H9 (cell line): ENCODE data around the gene CELF4. TPM values are rescaled to one million over a fixed set of nuclear protein-coding genes. Genes with fewer than 3 reads are reported as not detected.

ENCODE experiments used
- DNase-seq: peaks from one replicate; pipeline ENCODE4 v3.0.0-alpha.2; 2017
- H2AFZ ChIP-seq: one replicate; pipeline ENCODE4 v1.6.1; 2013; ENCODE audit warnings: mild to moderate bottlenecking, low read length, control low read depth, moderate library complexity
- H2AK5ac ChIP-seq: 2 replicates; pipeline ENCODE4 v1.6.1; 2013; ENCODE audit warnings: low read length, control low read depth, mixed read lengths; ENCODE audit not compliant: insufficient read length
- H2BK120ac ChIP-seq: one replicate; pipeline ENCODE4 v1.6.1; 2013; ENCODE audit warnings: low read depth, mild to moderate bottlenecking, low read length, control low read depth, inconsistent platforms; ENCODE audit not compliant: poor library complexity, severe bottlenecking
- H2BK12ac ChIP-seq: 2 replicates; pipeline ENCODE4 v1.6.1; 2013; ENCODE audit warnings: low read length, control low read depth, mixed read lengths, low read depth; ENCODE audit not compliant: insufficient read length
- H2BK15ac ChIP-seq: 2 replicates; pipeline ENCODE4 v1.6.1; 2013; ENCODE audit warnings: low read depth, low read length, control low read depth
- H2BK20ac ChIP-seq: one replicate; pipeline ENCODE4 v1.6.1; 2013; ENCODE audit warnings: low read depth, mild to moderate bottlenecking, low read length, control low read depth, inconsistent platforms; ENCODE audit not compliant: poor library complexity, severe bottlenecking
- H2BK5ac ChIP-seq: 2 replicates; pipeline ENCODE4 v1.6.1; 2013; ENCODE audit warnings: low read length, control low read depth, mixed read lengths; ENCODE audit not compliant: insufficient read length
- H3K14ac ChIP-seq: 2 replicates; pipeline ENCODE4 v1.6.1; 2013; ENCODE audit warnings: low read length, control low read depth; ENCODE audit not compliant: insufficient read depth
- H3K18ac ChIP-seq: 2 replicates; pipeline ENCODE4 v1.6.1; 2013; ENCODE audit warnings: low read depth, mild to moderate bottlenecking, mixed read lengths, low read length, control low read depth; ENCODE audit not compliant: insufficient read length
- H3K23ac ChIP-seq: 2 replicates; pipeline ENCODE4 v1.6.1; 2013; ENCODE audit warnings: low read length, control low read depth, mixed read lengths, low read depth; ENCODE audit not compliant: insufficient read length
- H3K23me2 ChIP-seq: 2 replicates; pipeline ENCODE4 v1.6.1; 2013; ENCODE audit warnings: low read depth, mild to moderate bottlenecking, mixed read lengths, low read length, control low read depth; ENCODE audit not compliant: insufficient read length, poor library complexity, severe bottlenecking
- H3K27ac ChIP-seq: 2 replicates; pipeline ENCODE4 v1.5.1; 2013; ENCODE audit warnings: low read length, control low read depth, mixed read lengths, low read depth; ENCODE audit not compliant: insufficient read length
- H3K27me3 ChIP-seq: 2 replicates; pipeline ENCODE4 v1.6.1; 2013; ENCODE audit warnings: low read length, control low read depth, inconsistent platforms; ENCODE audit not compliant: insufficient read depth
- H3K4ac ChIP-seq: 2 replicates; pipeline ENCODE4 v1.6.1; 2013; ENCODE audit warnings: low read depth, mild to moderate bottlenecking, control low read depth, inconsistent platforms, low read length, moderate library complexity
- H3K4me1 ChIP-seq: 2 replicates; pipeline ENCODE4 v1.6.1; 2013; ENCODE audit warnings: low read length, control low read depth, inconsistent platforms; ENCODE audit not compliant: insufficient read depth
- H3K4me2 ChIP-seq: 2 replicates; pipeline ENCODE4 v1.6.1; 2013; ENCODE audit warnings: low read length, control low read depth, mixed read lengths; ENCODE audit not compliant: insufficient read length, insufficient read depth
- H3K56ac ChIP-seq: 2 replicates; pipeline ENCODE4 v1.6.1; 2013; ENCODE audit warnings: low read depth, mild to moderate bottlenecking, mixed read lengths, low read length, control low read depth; ENCODE audit not compliant: insufficient read length
- H3K79me1 ChIP-seq: 2 replicates; pipeline ENCODE4 v1.6.1; 2013; ENCODE audit warnings: low read depth, mild to moderate bottlenecking, moderate library complexity, low read length, control low read depth, inconsistent platforms; ENCODE audit not compliant: insufficient read depth, poor library complexity, severe bottlenecking
- H3K79me2 ChIP-seq: 2 replicates; pipeline ENCODE4 v1.6.1; 2013; ENCODE audit warnings: low read length, control low read depth, inconsistent platforms; ENCODE audit not compliant: insufficient read depth
- H3K9ac ChIP-seq: 2 replicates; pipeline ENCODE4 v1.6.1; 2013; ENCODE audit warnings: low read length, control low read depth, mixed read lengths; ENCODE audit not compliant: insufficient read length; ENCODE audit errors: extremely low read depth
- H3K9me3 ChIP-seq: one replicate; pipeline ENCODE4 v1.6.1; 2013; ENCODE audit warnings: low read depth, low read length, inconsistent platforms; ENCODE audit not compliant: control insufficient read depth
- H3T11ph ChIP-seq: one replicate; pipeline ENCODE4 v1.6.1; 2013; ENCODE audit warnings: mild to moderate bottlenecking, low read length, control low read depth, inconsistent platforms
- H4K20me1 ChIP-seq: one replicate; pipeline ENCODE4 v1.6.1; 2013; ENCODE audit not compliant: control insufficient read depth, insufficient read length, insufficient read depth
- H4K5ac ChIP-seq: 2 replicates; pipeline ENCODE4 v1.6.1; 2013; ENCODE audit warnings: low read depth, mild to moderate bottlenecking, mixed read lengths, low read length, control low read depth; ENCODE audit not compliant: insufficient read length
- H4K8ac ChIP-seq: replicated peaks from 2 replicates; pipeline ENCODE4 v1.6.1; 2013; ENCODE audit warnings: low read length, control low read depth, mixed read lengths, low read depth; ENCODE audit not compliant: insufficient read length
- H4K91ac ChIP-seq: 2 replicates; pipeline ENCODE4 v1.6.1; 2013; ENCODE audit warnings: low read depth, mild to moderate bottlenecking, moderate library complexity, mixed read lengths, low read length, control low read depth; ENCODE audit not compliant: insufficient read length
- H3K27ac Mint-ChIP-seq, 3 experiments: 2 replicates in 2 of 3; 3 replicates in 1 of 3; pipeline ENCODE4 v1.8.0; 2020 to 2021; ENCODE audit warnings: mixed read lengths in 3 of 3, mild to moderate bottlenecking in 1 of 3, moderate library complexity in 1 of 3
- H3K27me3 Mint-ChIP-seq: 2 replicates; pipeline ENCODE4 v1.8.0; 2021; ENCODE audit warnings: low read depth, mild to moderate bottlenecking, moderate library complexity, mixed read lengths
- H3K36me3 Mint-ChIP-seq, 3 experiments: 2 replicates in 2 of 3; 3 replicates in 1 of 3; pipeline ENCODE4 v1.8.0; 2020 to 2021; ENCODE audit warnings: low read depth in 3 of 3, mixed read lengths in 3 of 3; ENCODE audit not compliant: insufficient read depth in 1 of 3
- H3K4me1 Mint-ChIP-seq, 2 experiments: 2 replicates each; pipeline ENCODE4 v1.8.0; 2020; ENCODE audit warnings: mixed read lengths in 2 of 2
- H3K4me3 Mint-ChIP-seq, 2 experiments: 2 replicates in 1 of 2; 3 replicates in 1 of 2; pipeline ENCODE4 v1.8.0; 2020 to 2021; ENCODE audit warnings: mild to moderate bottlenecking in 2 of 2, mixed read lengths in 2 of 2, moderate library complexity in 1 of 2
- H3K9me3 Mint-ChIP-seq, 2 experiments: 2 replicates in 1 of 2; 3 replicates in 1 of 2; pipeline ENCODE4 v1.8.0; 2020; ENCODE audit warnings: mild to moderate bottlenecking in 2 of 2, mixed read lengths in 2 of 2, moderate library complexity in 1 of 2
- WGBS: extraction: QIAGEN DNeasy Blood & Tissue Kit; methylation state at CpG from one replicate; pipeline ENCODE4 v1.1.7; 2013; ENCODE audit warnings: missing lambda C conversion rate, low lambda C conversion rate, mixed read lengths; ENCODE audit not compliant: insufficient read length; ENCODE audit errors: extremely low coverage; 5-methylcytosine and 5-hydroxymethylcytosine counted together
- total RNA-seq: library from RNA; stranded (reverse); gene quantifications from 2 replicates; pipeline ENCODE4 v1.2.1, GENCODE V29; 2021
- TF ChIP-seq, protein P1 (sequence below): fragments of 200-600 bp; sonication (generic); conservative IDR thresholded peaks from 3 replicates; pipeline ENCODE4 v1.8.0; 2021; ENCODE audit warnings: antibody characterized with exemption, mild to moderate bottlenecking

CELF4 gene
- total RNA-seq, 1 experiment from 2014 or later, result 1.1 TPM

DNA sequence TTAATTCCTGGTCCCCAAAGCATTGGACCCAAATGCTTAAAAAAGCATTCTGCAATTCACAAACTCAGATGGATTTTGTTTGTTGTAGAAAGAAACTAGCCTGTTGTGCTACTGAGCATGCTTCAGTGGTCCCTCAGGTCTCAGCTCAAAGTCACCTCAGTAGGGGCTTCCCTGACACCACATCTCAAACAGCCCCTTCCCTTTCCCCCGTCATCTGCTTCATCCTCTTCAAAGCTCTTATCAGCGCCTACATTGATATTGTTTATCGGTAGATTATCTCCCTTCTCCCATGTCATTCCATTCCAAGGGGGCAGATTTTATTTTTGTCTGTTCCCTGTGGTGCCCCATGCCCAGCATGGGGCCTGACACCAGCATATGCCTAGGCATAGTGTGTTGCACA, 172.9 kb downstream of the CELF4 start:
- no peak for DNase-seq
- Histone ChIP-seq H3K4me2 (no peak overlapping the region), H3K79me1 (no peaks in the 10 kb centered on the region), H2BK120ac (no peak overlapping the region), H2BK12ac (no peak overlapping the region), H4K5ac (no peak overlapping the region), H3T11ph (no peak overlapping the region), H3K27ac (no peak overlapping the region), H3K27me3 (peaks cover 7% of the 10 kb centered on the region; the same call in 1 of the 2 replicates), H3K23me2 (no peaks in the 10 kb centered on the region), H3K4ac (no peak overlapping the region), H2BK20ac (no peak overlapping the region), H3K18ac (no peak overlapping the region), H2AFZ (no peak overlapping the region), H4K20me1 (no peaks in the 10 kb centered on the region), H3K14ac (no peak overlapping the region; the same call in 1 of the 2 replicates), H3K79me2 (no peaks in the 10 kb centered on the region), H3K56ac (no peak overlapping the region), H2BK15ac (no peak overlapping the region), H2AK5ac (no peak overlapping the region), H3K4me1 (no peaks in the 10 kb centered on the region; the same call in 1 of the 2 replicates), H4K91ac (no peak overlapping the region), H3K23ac (no peak overlapping the region), H3K9ac (no peak overlapping the region), H2BK5ac (no peak overlapping the region), H3K9me3 (no peaks in the 10 kb centered on the region), H4K8ac (no peak overlapping the region)
- Mint-ChIP-seq H3K27me3 (peaks cover 97% of the 10 kb centered on the region), H3K9me3 (peaks cover 18 to 22% of the 10 kb centered on the region in 2 experiments), H3K27ac (peak overlapping the region in 1 of 3 experiments; percentile 2; a peak in 1 of 7 replicates), H3K36me3 (peaks cover 4 to 12% (median 9%) of the 10 kb centered on the region in 3 experiments; a peak in 6 of 7 replicates), H3K4me1 (peaks cover 17 to 23% of the 10 kb centered on the region in 2 experiments), H3K4me3 (peak overlapping the region in 1 of 2 experiments; percentile 72; a peak in 1 of 5 replicates)
- TF ChIP-seq, protein P1, sequence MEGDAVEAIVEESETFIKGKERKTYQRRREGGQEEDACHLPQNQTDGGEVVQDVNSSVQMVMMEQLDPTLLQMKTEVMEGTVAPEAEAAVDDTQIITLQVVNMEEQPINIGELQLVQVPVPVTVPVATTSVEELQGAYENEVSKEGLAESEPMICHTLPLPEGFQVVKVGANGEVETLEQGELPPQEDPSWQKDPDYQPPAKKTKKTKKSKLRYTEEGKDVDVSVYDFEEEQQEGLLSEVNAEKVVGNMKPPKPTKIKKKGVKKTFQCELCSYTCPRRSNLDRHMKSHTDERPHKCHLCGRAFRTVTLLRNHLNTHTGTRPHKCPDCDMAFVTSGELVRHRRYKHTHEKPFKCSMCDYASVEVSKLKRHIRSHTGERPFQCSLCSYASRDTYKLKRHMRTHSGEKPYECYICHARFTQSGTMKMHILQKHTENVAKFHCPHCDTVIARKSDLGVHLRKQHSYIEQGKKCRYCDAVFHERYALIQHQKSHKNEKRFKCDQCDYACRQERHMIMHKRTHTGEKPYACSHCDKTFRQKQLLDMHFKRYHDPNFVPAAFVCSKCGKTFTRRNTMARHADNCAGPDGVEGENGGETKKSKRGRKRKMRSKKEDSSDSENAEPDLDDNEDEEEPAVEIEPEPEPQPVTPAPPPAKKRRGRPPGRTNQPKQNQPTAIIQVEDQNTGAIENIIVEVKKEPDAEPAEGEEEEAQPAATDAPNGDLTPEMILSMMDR, result no peak
- no CpG with 5 or more reads among the region's 3 CpGs for WGBS
